ENCODE data around the gene HACD2.
"Not testable (repeated sequence)": the region's sequence is repeated elsewhere in the genome, so short reads cannot be mapped to it uniquely, and the experiment has no call there.

HACD2 gene

GRCh38 chr3:123613543-123613942 lies 28.7 kb upstream of the HACD2 start:
- DNase-seq (ENCODE audit: insufficient read length, low spot score) (no peak), FAIRE-seq (no peak)

GRCh38 chr3:123611674-123612073 lies 26.8 kb upstream of the HACD2 start:
- not testable (repeated sequence) for DNase-seq (ENCODE audit: insufficient read length, low spot score); FAIRE-seq

GRCh38 chr3:123611082-123611481 lies 26.2 kb upstream of the HACD2 start:
- no peak for DNase-seq (ENCODE audit: insufficient read length, low spot score)
- FAIRE-seq: peak; percentile 23

- FAIRE-seq: no peak
These were observed 25.5 kb upstream of the HACD2 start for GRCh38 chr3:123610331-123610730.

GRCh38 chr3:123609063-123609462 lies 24.2 kb upstream of the HACD2 start:
- FAIRE-seq: no peak
- DNase-seq (ENCODE audit: insufficient read length, low spot score): no peak

More at GRCh38 chr3:123610331-123610730, 25.5 kb upstream of the HACD2 start:
- no peak for DNase-seq (ENCODE audit: insufficient read length, low spot score)

- DNase-seq (ENCODE audit: insufficient read length, low spot score) (no peak), FAIRE-seq (no peak)
These were observed 23.5 kb upstream of the HACD2 start for GRCh38 chr3:123608263-123608937.

GRCh38 chr3:123606527-123606926 lies 21.7 kb upstream of the HACD2 start:
- no peak for DNase-seq (ENCODE audit: insufficient read length, low spot score)
- FAIRE-seq: no peak

GRCh38 chr3:123605789-123606234 lies 21.0 kb upstream of the HACD2 start:
- no peak for FAIRE-seq

GRCh38 chr3:123603153-123603552 lies 18.3 kb upstream of the HACD2 start:
- DNase-seq (ENCODE audit: insufficient read length, low spot score); FAIRE-seq: not testable (repeated sequence)

More at GRCh38 chr3:123605789-123606234, 21.0 kb upstream of the HACD2 start:
- peak; percentile 15 for DNase-seq (ENCODE audit: insufficient read length, low spot score)

GRCh38 chr3:123602325-123602724 lies 17.5 kb upstream of the HACD2 start:
- no peak for FAIRE-seq
- peak; percentile 35 for DNase-seq (ENCODE audit: insufficient read length, low spot score)

- DNase-seq (ENCODE audit: insufficient read length, low spot score); FAIRE-seq: not testable (repeated sequence)
These were observed 16.0 kb upstream of the HACD2 start for GRCh38 chr3:123600863-123601262.

- no peak for FAIRE-seq
These were observed 12.7 kb upstream of the HACD2 start for GRCh38 chr3:123597561-123597960.

GRCh38 chr3:123595396-123596180 lies 10.7 kb upstream of the HACD2 start:
- DNase-seq (ENCODE audit: insufficient read length, low spot score): no peak
- no peak for FAIRE-seq

More at GRCh38 chr3:123597561-123597960, 12.7 kb upstream of the HACD2 start:
- no peak for DNase-seq (ENCODE audit: insufficient read length, low spot score)

- FAIRE-seq (no peak), DNase-seq (ENCODE audit: insufficient read length, low spot score) (no peak)
These were observed 8.5 kb upstream of the HACD2 start for GRCh38 chr3:123593381-123593780.

GRCh38 chr3:123590685-123591450 lies 6.0 kb upstream of the HACD2 start:
- FAIRE-seq (no peak), DNase-seq (ENCODE audit: insufficient read length, low spot score) (no peak)

- FAIRE-seq: no peak
These were observed 2.5 kb upstream of the HACD2 start for GRCh38 chr3:123587401-123587800.

GRCh38 chr3:123586968-123587367 lies 2.1 kb upstream of the HACD2 start:
- DNase-seq (ENCODE audit: insufficient read length, low spot score) (peak; percentile 43), FAIRE-seq (no peak)

More at GRCh38 chr3:123587401-123587800, 2.5 kb upstream of the HACD2 start:
- DNase-seq (ENCODE audit: insufficient read length, low spot score): no peak

- FAIRE-seq (no peak), DNase-seq (ENCODE audit: insufficient read length, low spot score) (peak; percentile 24)
These were observed 1.3 kb upstream of the HACD2 start for GRCh38 chr3:123586131-123586530.

GRCh38 chr3:123584284-123584987 lies 417 bp downstream of the HACD2 start:
- DNase-seq (ENCODE audit: insufficient read length, low spot score): no peak
- FAIRE-seq: no peak

GRCh38 chr3:123583561-123583960 lies 1.3 kb downstream of the HACD2 start:
- DNase-seq (ENCODE audit: insufficient read length, low spot score) (no peak), FAIRE-seq (no peak)

Measured in HTR-8/SVneo (cell line).